Panc1 (cell line): ENCODE data around the gene ADPRS. TPM values are rescaled to one million over a fixed set of nuclear protein-coding genes. Genes with fewer than 3 reads are reported as not detected.

ENCODE experiments used
- ATAC-seq: fragments of 200-7000 bp; cut with Tn5 transposase; 2 replicates; pipeline ENCODE4 v1.9.1; 2020; ENCODE audit warnings: mild to moderate bottlenecking, moderate library complexity
- BruUV-seq: library from RNA; stranded (reverse); fragments of 400-500 nt; replicated peaks from 2 replicates; lab custom pipeline; 2021; lab: Mats Ljungman, UMichigan
- CTCF ChIA-PET: fragments of 300-600 bp; sonication (Branson Sonifier 250); formaldehyde crosslinking; loops from one replicate; lab custom pipeline; 2022; ENCODE audit warnings: antibody characterized with exemption; lab: Charles Lee
- POLR2A ChIA-PET: fragments of 300-600 bp; sonication (Branson Sonifier 250); formaldehyde crosslinking; loops from one replicate; lab custom pipeline; 2022; ENCODE audit warnings: antibody characterized with exemption; lab: Charles Lee
- DNase-seq: peaks from one replicate; pipeline ENCODE4 v3.0.0-alpha.2; 2010; ENCODE audit warnings: low read depth, low spot score
- H3K27ac ChIP-seq: 2 replicates; pipeline ENCODE4 v1.5.1; 2011; ENCODE audit warnings: mild to moderate bottlenecking, low read length, inconsistent platforms
- H3K27me3 ChIP-seq: fragments of 200-500 bp; sonication (Bioruptor generic); 2 replicates; pipeline ENCODE4 v1.6.0; 2014; ENCODE audit warnings: low read length, inconsistent platforms; ENCODE audit not compliant: control insufficient read depth, insufficient read depth
- H3K36me3 ChIP-seq: fragments of 200-500 bp; sonication (Bioruptor generic); 2 replicates; pipeline ENCODE4 v1.5.1; 2014; ENCODE audit warnings: inconsistent platforms, mild to moderate bottlenecking, low read length, moderate library complexity; ENCODE audit not compliant: control insufficient read depth, insufficient read depth
- H3K4me1 ChIP-seq: 2 replicates; pipeline ENCODE4 v1.5.1; 2011; ENCODE audit warnings: inconsistent platforms, mild to moderate bottlenecking, low read length, moderate library complexity; ENCODE audit not compliant: control insufficient read depth, insufficient read depth
- H3K4me3 ChIP-seq, 2 experiments: 2 replicates each; pipeline ENCODE4 v1.5.1; 2011 to 2012; ENCODE audit warnings: low read depth in 2 of 2, low read length in 2 of 2, mild to moderate bottlenecking in 2 of 2, inconsistent platforms in 1 of 2, moderate library complexity in 1 of 2
- H3K9me3 ChIP-seq: fragments of 200-500 bp; sonication (Bioruptor generic); 2 replicates; pipeline ENCODE4 v1.5.1; 2014; ENCODE audit warnings: low read depth, mild to moderate bottlenecking, inconsistent platforms, low read length, moderate library complexity; ENCODE audit not compliant: control insufficient read depth, insufficient read depth
- POLR2AphosphoS5 ChIP-seq: IDR thresholded peaks from 2 replicates; pipeline ENCODE4 v1.6.1; 2012; ENCODE audit warnings: mild to moderate bottlenecking, low read depth, low read length, moderate library complexity
- SIN3A ChIP-seq: IDR thresholded peaks from 2 replicates; pipeline ENCODE4 v1.6.1; 2012; ENCODE audit warnings: low read depth, mild to moderate bottlenecking, low read length, moderate library complexity, borderline replicate concordance; ENCODE audit not compliant: insufficient read depth
- TCF7L2 ChIP-seq: IDR thresholded peaks from 2 replicates; pipeline ENCODE4 v1.6.1; 2011; ENCODE audit warnings: mild to moderate bottlenecking, low read depth, low read length, inconsistent platforms
- in situ Hi-C: cut with HindIII; loops from 2 replicates; pipeline ENCODE4 v1.10.0; 2016; ENCODE audit warnings: low sequenced_read_pairs, low pct_unique_long_range_greater_than_20kb
- intact Hi-C: fragments of 100-400 bp; cut with micrococcal nuclease; formaldehyde crosslinking; loops from one replicate; pipeline ENCODE4 v1.10.0; 2022; ENCODE audit not compliant: unreplicated experiment
- total RNA-seq: library from RNA; stranded (reverse); gene quantifications from one replicate; pipeline ENCODE4 v1.2.1, GENCODE V29; 2021; ENCODE audit not compliant: unreplicated experiment
- TF ChIP-seq, protein P1 (sequence below): fragments of 450-650 bp; IDR thresholded peaks from 2 replicates; pipeline ENCODE4 v1.5.1; 2017; ENCODE audit warnings: mild to moderate bottlenecking
- TF ChIP-seq, protein P2 (sequence below), 2 experiments: IDR thresholded peaks; 2 replicates each; pipeline ENCODE4 v1.6.1; 2011 to 2012; ENCODE audit warnings: low read depth in 2 of 2, control low read depth in 1 of 2, low read length in 1 of 2, mild to moderate bottlenecking in 1 of 2, moderate library complexity in 1 of 2; ENCODE audit not compliant: insufficient read depth in 1 of 2

The ADPRS gene
- total RNA-seq, 1 experiment from 2014 or later: 32.2 TPM

DNA sequence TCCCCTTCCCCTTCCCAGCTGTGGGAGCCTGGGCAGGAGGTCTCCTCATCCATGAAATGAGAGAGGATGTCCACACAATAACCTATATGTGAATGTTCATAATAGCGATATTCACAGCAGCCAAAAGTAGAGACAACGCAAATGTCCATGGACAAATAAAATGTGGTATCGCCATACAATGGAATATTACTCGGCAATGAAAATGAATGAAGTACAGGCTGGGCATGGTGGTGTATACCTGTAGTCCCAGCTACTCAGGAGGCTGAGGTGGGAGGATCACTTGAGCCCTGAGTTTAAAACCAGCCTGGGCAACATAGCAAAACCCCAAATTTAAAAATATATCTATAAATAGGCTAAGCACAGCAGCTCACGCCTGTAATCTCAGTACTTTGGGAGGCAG, 12.9 kb downstream of the ADPRS start:
- TF ChIP-seq SIN3A: no peak
- no peak for TF ChIP-seq TCF7L2
- TF ChIP-seq, protein P1, sequence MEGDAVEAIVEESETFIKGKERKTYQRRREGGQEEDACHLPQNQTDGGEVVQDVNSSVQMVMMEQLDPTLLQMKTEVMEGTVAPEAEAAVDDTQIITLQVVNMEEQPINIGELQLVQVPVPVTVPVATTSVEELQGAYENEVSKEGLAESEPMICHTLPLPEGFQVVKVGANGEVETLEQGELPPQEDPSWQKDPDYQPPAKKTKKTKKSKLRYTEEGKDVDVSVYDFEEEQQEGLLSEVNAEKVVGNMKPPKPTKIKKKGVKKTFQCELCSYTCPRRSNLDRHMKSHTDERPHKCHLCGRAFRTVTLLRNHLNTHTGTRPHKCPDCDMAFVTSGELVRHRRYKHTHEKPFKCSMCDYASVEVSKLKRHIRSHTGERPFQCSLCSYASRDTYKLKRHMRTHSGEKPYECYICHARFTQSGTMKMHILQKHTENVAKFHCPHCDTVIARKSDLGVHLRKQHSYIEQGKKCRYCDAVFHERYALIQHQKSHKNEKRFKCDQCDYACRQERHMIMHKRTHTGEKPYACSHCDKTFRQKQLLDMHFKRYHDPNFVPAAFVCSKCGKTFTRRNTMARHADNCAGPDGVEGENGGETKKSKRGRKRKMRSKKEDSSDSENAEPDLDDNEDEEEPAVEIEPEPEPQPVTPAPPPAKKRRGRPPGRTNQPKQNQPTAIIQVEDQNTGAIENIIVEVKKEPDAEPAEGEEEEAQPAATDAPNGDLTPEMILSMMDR: no peak
- no peak for TF ChIP-seq POLR2AphosphoS5
- TF ChIP-seq, protein P2, sequence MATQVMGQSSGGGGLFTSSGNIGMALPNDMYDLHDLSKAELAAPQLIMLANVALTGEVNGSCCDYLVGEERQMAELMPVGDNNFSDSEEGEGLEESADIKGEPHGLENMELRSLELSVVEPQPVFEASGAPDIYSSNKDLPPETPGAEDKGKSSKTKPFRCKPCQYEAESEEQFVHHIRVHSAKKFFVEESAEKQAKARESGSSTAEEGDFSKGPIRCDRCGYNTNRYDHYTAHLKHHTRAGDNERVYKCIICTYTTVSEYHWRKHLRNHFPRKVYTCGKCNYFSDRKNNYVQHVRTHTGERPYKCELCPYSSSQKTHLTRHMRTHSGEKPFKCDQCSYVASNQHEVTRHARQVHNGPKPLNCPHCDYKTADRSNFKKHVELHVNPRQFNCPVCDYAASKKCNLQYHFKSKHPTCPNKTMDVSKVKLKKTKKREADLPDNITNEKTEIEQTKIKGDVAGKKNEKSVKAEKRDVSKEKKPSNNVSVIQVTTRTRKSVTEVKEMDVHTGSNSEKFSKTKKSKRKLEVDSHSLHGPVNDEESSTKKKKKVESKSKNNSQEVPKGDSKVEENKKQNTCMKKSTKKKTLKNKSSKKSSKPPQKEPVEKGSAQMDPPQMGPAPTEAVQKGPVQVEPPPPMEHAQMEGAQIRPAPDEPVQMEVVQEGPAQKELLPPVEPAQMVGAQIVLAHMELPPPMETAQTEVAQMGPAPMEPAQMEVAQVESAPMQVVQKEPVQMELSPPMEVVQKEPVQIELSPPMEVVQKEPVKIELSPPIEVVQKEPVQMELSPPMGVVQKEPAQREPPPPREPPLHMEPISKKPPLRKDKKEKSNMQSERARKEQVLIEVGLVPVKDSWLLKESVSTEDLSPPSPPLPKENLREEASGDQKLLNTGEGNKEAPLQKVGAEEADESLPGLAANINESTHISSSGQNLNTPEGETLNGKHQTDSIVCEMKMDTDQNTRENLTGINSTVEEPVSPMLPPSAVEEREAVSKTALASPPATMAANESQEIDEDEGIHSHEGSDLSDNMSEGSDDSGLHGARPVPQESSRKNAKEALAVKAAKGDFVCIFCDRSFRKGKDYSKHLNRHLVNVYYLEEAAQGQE (IDR thresholded peaks at IDR 0.05; ENCODE audit: insufficient read depth in 1 of 2, low read depth in 2 of 2, low read length in 1 of 2): no peak
- no peaks in the 10 kb centered on the region for H3K36me3 ChIP-seq
- in situ Hi-C loops (no loop called here), intact Hi-C loops (loop anchor here (5.0 kb wide), 1 partner anchor 86 kb away; no protein-coding TSS in a partner anchor)
- no peaks in the 10 kb centered on the region for H3K27me3 ChIP-seq
- no peaks in the 10 kb centered on the region for H3K9me3 ChIP-seq
- ChIA-PET POLR2A (no interaction called here), CTCF (interaction anchor here (1.5 kb wide), 1 partner anchor 31 kb away, joined by 4 read pairs; no protein-coding TSS in a partner anchor)
- H3K4me1 ChIP-seq: peaks cover 3% of the 10 kb centered on the region; the same call in 1 of the 2 replicates
- BruUV-seq: no TSS peak
- ATAC-seq: no peak
- H3K27ac ChIP-seq: no peak overlapping the region
- DNase-seq: no peak
- no peak overlapping the region for H3K4me3 ChIP-seq

DNA sequence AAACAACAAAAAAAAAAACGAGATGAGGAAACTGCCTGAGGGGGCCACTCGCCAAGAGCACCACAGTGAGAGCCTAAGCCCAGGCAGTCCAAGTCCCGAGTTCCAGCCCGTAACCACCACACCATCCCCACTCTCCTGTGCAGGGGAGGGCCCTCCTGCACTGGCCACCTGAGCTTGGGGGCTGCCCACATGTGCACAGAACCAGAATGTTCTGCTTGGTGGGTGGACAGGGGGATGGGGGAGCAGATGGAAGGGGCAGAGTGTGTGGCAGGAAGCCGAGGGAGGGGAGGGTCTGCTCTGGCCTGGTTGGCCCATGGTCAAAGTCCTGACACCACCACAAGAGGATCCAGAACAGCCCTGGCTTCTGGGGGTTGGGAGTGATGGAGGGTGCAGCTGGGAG, 17.6 kb downstream of the ADPRS start:
- POLR2A ChIA-PET: no interaction called here
- ATAC-seq: no peak
- peaks cover 12% of the 10 kb centered on the region; the same call in 1 of the 2 replicates for H3K4me1 ChIP-seq
- no peak for DNase-seq
- TF ChIP-seq, protein P2 (IDR thresholded peaks at IDR 0.05; ENCODE audit: insufficient read depth in 1 of 2, low read depth in 2 of 2, low read length in 1 of 2): no peak
- TF ChIP-seq, protein P1: no peak
- TF ChIP-seq TCF7L2: no peak
- no peak for TF ChIP-seq POLR2AphosphoS5
- no peak overlapping the region for H3K27ac ChIP-seq
- H3K27me3 ChIP-seq: no peaks in the 10 kb centered on the region
- no peaks in the 10 kb centered on the region for H3K9me3 ChIP-seq
- H3K36me3 ChIP-seq: no peaks in the 10 kb centered on the region
- in situ Hi-C loops: no loop called here
- CTCF ChIA-PET: interaction anchor here (0.8 kb wide), 1 partner anchor 43 kb away, joined by 3 read pairs; the partner anchor contains the start of gene TRAPPC3
- no peak overlapping the region for H3K4me3 ChIP-seq
- no TSS peak for BruUV-seq
- intact Hi-C loops: no loop called here
